ENCODE results near the gene GRID2IP. TPM values are rescaled to one million over a fixed set of nuclear protein-coding genes. Genes with fewer than 3 reads are reported as not detected.

GRID2IP gene
- total RNA-seq, 2 donors from 2014 or later, result 0.73 to 2.6 TPM

DNA sequence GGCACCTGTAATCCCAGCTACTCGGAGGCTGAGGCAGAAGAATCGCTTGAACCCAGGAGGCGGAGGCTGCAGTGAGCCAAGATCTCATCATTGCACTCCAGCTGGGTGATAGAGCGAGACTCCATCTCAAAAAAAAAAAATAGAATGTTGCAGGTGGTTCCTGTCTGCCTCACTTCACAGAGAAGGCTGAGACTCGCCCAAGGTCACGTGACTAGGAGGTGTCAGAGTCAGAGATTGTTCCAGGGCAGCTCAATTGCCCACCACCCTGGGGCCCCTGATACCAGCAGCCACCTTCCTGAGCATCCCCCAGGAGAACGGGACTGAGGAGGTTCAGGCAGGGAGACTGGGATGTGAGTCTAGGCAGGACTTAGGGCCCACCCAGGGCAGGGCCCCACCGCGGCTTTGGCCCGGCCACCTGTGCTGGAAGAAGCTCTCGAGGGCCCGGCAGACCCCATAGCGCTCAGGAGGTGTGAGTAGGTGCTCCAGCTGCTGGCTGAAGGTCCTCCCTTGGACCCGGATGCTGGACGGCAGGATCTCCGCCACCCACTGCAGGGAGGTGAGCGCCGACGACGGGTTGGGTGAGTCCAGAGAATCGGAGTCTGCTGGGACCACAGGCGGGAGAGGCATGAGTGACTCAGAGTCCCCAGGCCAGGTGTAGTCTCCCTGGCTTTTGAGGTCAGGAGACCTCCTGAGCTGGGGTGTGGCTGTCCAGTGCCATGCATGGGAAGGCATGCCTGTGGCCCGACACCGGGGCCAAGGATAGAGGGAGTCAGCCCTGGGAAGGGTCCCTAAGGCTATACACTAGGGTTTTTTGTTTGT is 30.9 kb downstream of the GRID2IP start:
- TF ChIP-seq POLR2A (IDR thresholded peaks at IDR 0.05) (no peak), POLR2AphosphoS5 (IDR thresholded peaks at IDR 0.05) (no peak)
- TF ChIP-seq, protein P1, sequence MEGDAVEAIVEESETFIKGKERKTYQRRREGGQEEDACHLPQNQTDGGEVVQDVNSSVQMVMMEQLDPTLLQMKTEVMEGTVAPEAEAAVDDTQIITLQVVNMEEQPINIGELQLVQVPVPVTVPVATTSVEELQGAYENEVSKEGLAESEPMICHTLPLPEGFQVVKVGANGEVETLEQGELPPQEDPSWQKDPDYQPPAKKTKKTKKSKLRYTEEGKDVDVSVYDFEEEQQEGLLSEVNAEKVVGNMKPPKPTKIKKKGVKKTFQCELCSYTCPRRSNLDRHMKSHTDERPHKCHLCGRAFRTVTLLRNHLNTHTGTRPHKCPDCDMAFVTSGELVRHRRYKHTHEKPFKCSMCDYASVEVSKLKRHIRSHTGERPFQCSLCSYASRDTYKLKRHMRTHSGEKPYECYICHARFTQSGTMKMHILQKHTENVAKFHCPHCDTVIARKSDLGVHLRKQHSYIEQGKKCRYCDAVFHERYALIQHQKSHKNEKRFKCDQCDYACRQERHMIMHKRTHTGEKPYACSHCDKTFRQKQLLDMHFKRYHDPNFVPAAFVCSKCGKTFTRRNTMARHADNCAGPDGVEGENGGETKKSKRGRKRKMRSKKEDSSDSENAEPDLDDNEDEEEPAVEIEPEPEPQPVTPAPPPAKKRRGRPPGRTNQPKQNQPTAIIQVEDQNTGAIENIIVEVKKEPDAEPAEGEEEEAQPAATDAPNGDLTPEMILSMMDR (IDR thresholded peaks at IDR 0.05), result no peak
- Histone ChIP-seq H3K27ac (no peak overlapping the region), H3K4me3 (no peak overlapping the region), H3K36me3 (no peaks in the 10 kb centered on the region), H3K4me1 (replicated peaks) (no peaks in the 10 kb centered on the region), H3K9me3 (no peaks in the 10 kb centered on the region), H3K27me3 (replicated peaks; ENCODE audit: insufficient read depth) (peaks cover 5% of the 10 kb centered on the region)
- intact Hi-C loops (cut with DNase I), result no loop called here
- WGBS, result 75% methylated on average over 20 of the region's 24 CpGs
- no peak for DNase-seq (ENCODE audit: low spot score)

DNA sequence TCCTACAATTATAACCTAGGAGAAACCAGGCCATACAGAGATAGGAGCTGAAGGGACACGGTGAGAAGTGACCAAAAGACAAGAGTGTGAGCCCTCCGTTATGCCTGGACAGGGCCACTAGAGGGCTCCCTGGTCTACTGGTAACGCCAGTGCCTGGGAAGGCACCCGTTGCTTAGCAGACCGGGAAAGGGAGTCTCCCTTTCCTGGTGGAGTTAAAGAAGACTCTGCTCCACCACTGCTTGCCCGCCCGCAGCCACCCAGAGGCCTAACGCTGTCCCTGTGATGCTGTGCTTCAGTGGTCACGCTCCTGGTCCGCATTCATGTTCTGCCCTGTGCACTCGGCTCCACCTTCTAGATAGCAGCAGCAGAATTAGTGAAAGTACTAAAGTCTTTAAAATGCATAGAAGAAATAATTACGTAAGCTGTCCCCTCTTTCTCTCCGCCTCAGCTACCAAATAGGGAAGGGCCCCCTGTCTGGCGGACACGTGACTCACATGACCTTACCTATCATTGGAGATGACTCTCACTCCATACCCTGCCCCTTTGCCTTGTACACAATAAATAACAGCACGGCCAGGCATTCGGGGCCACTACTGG is 34.8 kb downstream of the GRID2IP start:
- TF ChIP-seq, protein P1 (IDR thresholded peaks at IDR 0.05), result peak; percentile 36 to 82 (median 63)
- no peak for TF ChIP-seq POLR2A (IDR thresholded peaks at IDR 0.05)
- TF ChIP-seq POLR2AphosphoS5 (IDR thresholded peaks at IDR 0.05), result peak; percentile 35
- peak; percentile 78 for DNase-seq (ENCODE audit: low spot score)
- Histone ChIP-seq H3K4me3 (no peak overlapping the region), H3K27ac (no peak overlapping the region), H3K9me3 (no peaks in the 10 kb centered on the region), H3K27me3 (replicated peaks; ENCODE audit: insufficient read depth) (peaks cover 1% of the 10 kb centered on the region), H3K4me1 (replicated peaks) (no peaks in the 10 kb centered on the region), H3K36me3 (no peaks in the 10 kb centered on the region)
- intact Hi-C loops (cut with DNase I), result no loop called here
- 18% methylated on average over 17 of the region's 17 CpGs for WGBS

DNA sequence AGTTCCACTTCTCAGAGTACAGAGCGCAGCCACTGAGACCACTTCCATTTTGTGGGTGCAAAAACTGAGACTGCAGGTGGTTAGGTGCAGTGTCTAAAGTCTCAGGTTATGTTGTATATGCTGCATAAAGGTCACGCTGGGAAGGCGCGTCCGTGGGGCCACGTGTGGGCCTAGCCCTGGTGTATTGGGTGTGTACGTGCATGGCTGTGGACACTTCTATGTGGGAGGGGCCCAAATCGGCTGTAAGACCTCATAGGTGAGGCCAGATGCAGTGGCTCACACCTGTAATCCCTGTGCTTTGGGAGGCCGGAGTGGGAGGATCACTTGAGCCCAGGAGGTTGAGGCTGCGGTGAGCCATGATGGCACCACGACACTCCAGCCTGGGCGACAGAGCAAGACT is 37.7 kb downstream of the GRID2IP start:
- no peak for TF ChIP-seq POLR2A (IDR thresholded peaks at IDR 0.05)
- no peak for TF ChIP-seq POLR2AphosphoS5 (IDR thresholded peaks at IDR 0.05)
- TF ChIP-seq, protein P1 (IDR thresholded peaks at IDR 0.05), result no peak
- Histone ChIP-seq H3K27me3 (replicated peaks; ENCODE audit: insufficient read depth) (no peaks in the 10 kb centered on the region), H3K4me3 (no peak overlapping the region), H3K9me3 (no peaks in the 10 kb centered on the region), H3K36me3 (no peaks in the 10 kb centered on the region), H3K27ac (no peak overlapping the region), H3K4me1 (replicated peaks) (no peaks in the 10 kb centered on the region)
- DNase-seq (ENCODE audit: low spot score), result no peak
- intact Hi-C loops (cut with DNase I), result no loop called here
- WGBS, result 93% methylated on average over 12 of the region's 12 CpGs

DNA sequence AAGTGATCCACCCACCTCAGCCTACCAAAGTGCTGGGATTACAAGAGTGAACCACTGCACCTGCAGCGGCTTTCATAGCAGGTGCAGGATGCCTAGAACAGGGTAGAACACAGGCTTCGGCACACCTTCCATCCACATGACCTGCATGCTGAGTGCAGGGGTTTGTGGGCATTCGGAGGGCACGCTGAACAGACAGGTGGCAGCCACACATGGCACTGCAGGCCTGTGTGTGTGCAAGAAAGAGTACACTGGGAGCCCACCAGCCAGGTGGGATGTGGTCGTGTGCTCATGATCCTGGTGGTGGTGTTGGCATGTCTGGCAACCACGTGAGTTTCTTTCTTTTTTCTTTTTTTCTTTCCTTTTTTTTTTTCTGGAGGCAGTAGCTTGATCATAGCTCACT is 38.4 kb downstream of the GRID2IP start:
- Histone ChIP-seq H3K4me3 (no peak overlapping the region), H3K27me3 (replicated peaks; ENCODE audit: insufficient read depth) (no peaks in the 10 kb centered on the region), H3K27ac (no peak overlapping the region), H3K9me3 (no peaks in the 10 kb centered on the region), H3K36me3 (no peaks in the 10 kb centered on the region), H3K4me1 (replicated peaks) (no peaks in the 10 kb centered on the region)
- TF ChIP-seq POLR2AphosphoS5 (IDR thresholded peaks at IDR 0.05) (no peak), POLR2A (IDR thresholded peaks at IDR 0.05) (no peak)
- TF ChIP-seq, protein P1 (IDR thresholded peaks at IDR 0.05), result no peak
- intact Hi-C loops (cut with DNase I), result no loop called here
- 81% methylated on average over 6 of the region's 6 CpGs for WGBS
- no peak for DNase-seq (ENCODE audit: low spot score)

Measured in prostate gland (tissue), 2 donors.